DND-41 (cell line): ENCODE results near the gene AGMO.

Experiments
- ATAC-seq: fragments of 200-7000 bp; cut with Tn5 transposase; 3 replicates; pipeline ENCODE4 v1.9.1; 2021; ENCODE audit warnings: low read depth; ENCODE audit not compliant: insufficient read depth
- DNase-seq: peaks from one replicate; pipeline ENCODE4 v3.0.0-alpha.2; 2020
- H2AFZ ChIP-seq: 2 replicates; pipeline ENCODE4 v1.6.0; 2012; ENCODE audit warnings: low read depth, low read length
- H3K27ac ChIP-seq: 2 replicates; pipeline ENCODE4 v1.5.1; 2012; ENCODE audit warnings: low read length, inconsistent platforms
- H3K27me3 ChIP-seq: fragments of 200-600 bp; sonication (generic); 2 replicates; pipeline ENCODE4 v1.6.0; 2012; ENCODE audit warnings: low read length, mild to moderate bottlenecking, inconsistent platforms; ENCODE audit not compliant: insufficient read depth, poor library complexity
- H3K36me3 ChIP-seq: 2 replicates; pipeline ENCODE4 v1.5.1; 2012; ENCODE audit warnings: low read length, inconsistent platforms; ENCODE audit not compliant: insufficient read depth
- H3K4me1 ChIP-seq: 2 replicates; pipeline ENCODE4 v1.5.1; 2012; ENCODE audit warnings: mild to moderate bottlenecking, low read length; ENCODE audit not compliant: insufficient read depth
- H3K4me2 ChIP-seq: 2 replicates; pipeline ENCODE4 v1.6.0; 2012; ENCODE audit warnings: mild to moderate bottlenecking, moderate library complexity, low read length, inconsistent platforms; ENCODE audit not compliant: insufficient read depth
- H3K4me3 ChIP-seq, 2 experiments: fragments of 200-600 bp in 1 of 2; shearing (Covaris generic) in 1 of 2; 2 replicates each; pipeline ENCODE4 v1.5.1; 2012 to 2016; ENCODE audit warnings: inconsistent platforms in 2 of 2, low read length in 2 of 2, mild to moderate bottlenecking in 2 of 2, low read depth in 1 of 2, moderate library complexity in 1 of 2
- H3K79me2 ChIP-seq: 2 replicates; pipeline ENCODE4 v1.6.0; 2012; ENCODE audit warnings: low read length, inconsistent platforms; ENCODE audit not compliant: insufficient read depth
- H3K9ac ChIP-seq: 2 replicates; pipeline ENCODE4 v1.6.0; 2012; ENCODE audit warnings: low read depth, mild to moderate bottlenecking, inconsistent platforms, low read length, moderate library complexity
- H3K9me3 ChIP-seq: 2 replicates; pipeline ENCODE4 v1.5.1; 2012; ENCODE audit warnings: low read length, moderate library complexity, mild to moderate bottlenecking, inconsistent platforms; ENCODE audit not compliant: insufficient read depth, severe bottlenecking
- H4K20me1 ChIP-seq: 2 replicates; pipeline ENCODE4 v1.6.0; 2012; ENCODE audit warnings: low read length; ENCODE audit not compliant: insufficient read depth
- EZH2 ChIP-seq: IDR thresholded peaks from 3 replicates; pipeline ENCODE4 v1.6.1; 2012; ENCODE audit warnings: borderline replicate concordance, low read depth, mild to moderate bottlenecking, moderate library complexity, low read length, inconsistent platforms; ENCODE audit not compliant: severe bottlenecking
- TF ChIP-seq, protein P1 (sequence below): IDR thresholded peaks from 2 replicates; pipeline ENCODE4 v1.5.1; 2012; ENCODE audit warnings: borderline replicate concordance, low read length, moderate library complexity, mild to moderate bottlenecking; ENCODE audit not compliant: poor library complexity, severe bottlenecking; ENCODE audit errors: extremely low read depth

Gene AGMO

DNA sequence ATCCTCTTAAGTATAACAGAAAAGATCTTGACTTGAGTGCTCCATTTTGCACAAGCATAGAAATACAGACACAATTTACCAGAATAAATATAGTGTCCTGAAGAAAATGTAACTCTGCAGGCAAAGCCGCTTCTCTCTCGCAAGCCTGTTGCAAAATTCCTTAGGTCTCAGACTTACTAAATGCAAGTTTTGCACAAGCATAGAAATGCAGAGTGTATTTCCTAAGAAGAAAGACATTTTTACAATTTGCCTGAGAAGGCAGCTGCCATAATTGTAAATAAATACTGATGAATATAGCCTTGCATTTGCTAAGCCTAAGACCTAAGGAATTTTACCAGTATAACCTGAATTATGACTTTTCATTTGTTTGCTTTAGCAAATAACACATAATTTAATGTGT lies 67.1 kb downstream of the AGMO start:
- Histone ChIP-seq H3K9ac (no peak overlapping the region), H4K20me1 (no peaks in the 10 kb centered on the region), H3K79me2 (no peaks in the 10 kb centered on the region), H3K36me3 (no peaks in the 10 kb centered on the region), H3K27me3 (no peaks in the 10 kb centered on the region), H3K9me3 (no peaks in the 10 kb centered on the region), H3K27ac (no peak overlapping the region), H3K4me2 (no peak overlapping the region), H2AFZ (no peak overlapping the region), H3K4me1 (no peaks in the 10 kb centered on the region), H3K4me3 (no peak overlapping the region)
- DNase-seq = no peak
- TF ChIP-seq, protein P1, sequence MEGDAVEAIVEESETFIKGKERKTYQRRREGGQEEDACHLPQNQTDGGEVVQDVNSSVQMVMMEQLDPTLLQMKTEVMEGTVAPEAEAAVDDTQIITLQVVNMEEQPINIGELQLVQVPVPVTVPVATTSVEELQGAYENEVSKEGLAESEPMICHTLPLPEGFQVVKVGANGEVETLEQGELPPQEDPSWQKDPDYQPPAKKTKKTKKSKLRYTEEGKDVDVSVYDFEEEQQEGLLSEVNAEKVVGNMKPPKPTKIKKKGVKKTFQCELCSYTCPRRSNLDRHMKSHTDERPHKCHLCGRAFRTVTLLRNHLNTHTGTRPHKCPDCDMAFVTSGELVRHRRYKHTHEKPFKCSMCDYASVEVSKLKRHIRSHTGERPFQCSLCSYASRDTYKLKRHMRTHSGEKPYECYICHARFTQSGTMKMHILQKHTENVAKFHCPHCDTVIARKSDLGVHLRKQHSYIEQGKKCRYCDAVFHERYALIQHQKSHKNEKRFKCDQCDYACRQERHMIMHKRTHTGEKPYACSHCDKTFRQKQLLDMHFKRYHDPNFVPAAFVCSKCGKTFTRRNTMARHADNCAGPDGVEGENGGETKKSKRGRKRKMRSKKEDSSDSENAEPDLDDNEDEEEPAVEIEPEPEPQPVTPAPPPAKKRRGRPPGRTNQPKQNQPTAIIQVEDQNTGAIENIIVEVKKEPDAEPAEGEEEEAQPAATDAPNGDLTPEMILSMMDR = no peak
- TF ChIP-seq EZH2 = no peak
- no peak for ATAC-seq

GRCh38 chr7:15491361-15491760 lies 70.5 kb downstream of the AGMO start:
- Histone ChIP-seq H3K4me1 (no peaks in the 10 kb centered on the region), H3K79me2 (no peaks in the 10 kb centered on the region), H3K9me3 (no peaks in the 10 kb centered on the region), H3K4me2 (no peak overlapping the region), H4K20me1 (no peaks in the 10 kb centered on the region), H3K4me3 (no peak overlapping the region), H3K9ac (no peak overlapping the region), H2AFZ (no peak overlapping the region), H3K27ac (no peak overlapping the region), H3K36me3 (no peaks in the 10 kb centered on the region), H3K27me3 (no peaks in the 10 kb centered on the region)
- ATAC-seq (no peak), DNase-seq (no peak)
- TF ChIP-seq, protein P1 = no peak
- TF ChIP-seq EZH2 = no peak

- Histone ChIP-seq H3K4me1 (no peaks in the 10 kb centered on the region), H3K27me3 (no peaks in the 10 kb centered on the region), H2AFZ (no peak overlapping the region), H3K4me2 (no peak overlapping the region), H4K20me1 (no peaks in the 10 kb centered on the region), H3K79me2 (no peaks in the 10 kb centered on the region), H3K9ac (no peak overlapping the region), H3K36me3 (no peaks in the 10 kb centered on the region), H3K4me3 (no peak overlapping the region), H3K9me3 (no peaks in the 10 kb centered on the region), H3K27ac (no peak overlapping the region)
- no peak for DNase-seq
- no peak for TF ChIP-seq EZH2
- TF ChIP-seq, protein P1 = no peak
- no peak for ATAC-seq
These were observed 71.5 kb downstream of the AGMO start for GRCh38 chr7:15490291-15490690.

DNA sequence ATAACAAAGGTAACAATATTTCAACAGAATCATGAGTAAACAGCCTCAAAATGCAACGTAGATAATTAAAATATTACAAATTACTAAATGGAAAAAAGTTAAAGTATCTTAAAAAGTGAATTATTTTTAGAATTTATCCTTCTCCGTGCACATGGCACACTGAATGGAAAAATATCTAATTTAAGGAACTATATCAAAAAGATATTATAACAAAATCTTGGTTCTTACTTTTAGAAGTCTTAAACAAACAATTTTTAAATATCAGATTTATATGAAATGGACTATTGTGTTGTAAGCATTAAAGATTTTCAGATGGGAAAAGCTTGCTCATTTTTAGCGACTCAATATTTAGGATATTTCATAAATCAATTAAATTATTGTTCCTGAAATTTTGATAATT lies 72.0 kb downstream of the AGMO start:
- Histone ChIP-seq H4K20me1 (no peaks in the 10 kb centered on the region), H3K27ac (no peak overlapping the region), H3K9ac (no peak overlapping the region), H3K4me2 (no peak overlapping the region), H3K4me3 (no peak overlapping the region), H3K4me1 (no peaks in the 10 kb centered on the region), H3K9me3 (no peaks in the 10 kb centered on the region), H3K27me3 (no peaks in the 10 kb centered on the region), H3K79me2 (no peaks in the 10 kb centered on the region), H3K36me3 (no peaks in the 10 kb centered on the region), H2AFZ (no peak overlapping the region)
- no peak for ATAC-seq
- TF ChIP-seq EZH2 = no peak
- TF ChIP-seq, protein P1 = no peak
- DNase-seq = no peak
